Measurements from ENCODE around the gene ECI1. TPM values are rescaled to one million over a fixed set of nuclear protein-coding genes. Genes with fewer than 3 reads are reported as not detected.

Gene ECI1
- total and polyA plus RNA-seq, 2 of the 4 experiments (the other 2 are of a cell fraction) = 20.3 to 30.1 TPM

GRCh38 chr16:2198283-2198682 is 53.1 kb downstream of the ECI1 start:
- H4K5ac ChIP-seq (ENCODE audit: low read depth, low read length) = no peak overlapping the region
- ATAC-seq (ENCODE audit: low read depth) = no peak
- no peaks in the 10 kb centered on the region for H3K9me1 ChIP-seq (ENCODE audit: insufficient read depth, low read length)
- no peak overlapping the region for H3K4ac ChIP-seq (ENCODE audit: low read depth, low read length)
- H3K18ac ChIP-seq (ENCODE audit: low read depth, low read length) = no peak overlapping the region
- H3K9me3 ChIP-seq (ENCODE audit: control insufficient read depth, insufficient read depth, low read length) = no peaks in the 10 kb centered on the region
- H4K8ac ChIP-seq (ENCODE audit: low read depth in 2 of 2, low read length in 2 of 2) = no peak overlapping the region
- H2AK9ac ChIP-seq (replicated peaks; ENCODE audit: low read depth, low read length, poor library complexity) = no peak overlapping the region
- BruUV-seq (replicated peaks) = no TSS peak
- WGBS, 2 experiments (ENCODE audit: extremely low coverage in 2 of 2, insufficient read length in 1 of 2) = no CpG with 5 or more reads among the region's 4 CpGs
- peaks cover 67% of the 10 kb centered on the region for H3K27me3 ChIP-seq (ENCODE audit: control insufficient read depth, insufficient read depth, low read length)
- H3K4me1 ChIP-seq (ENCODE audit: control insufficient read depth, insufficient read depth, low read length) = no peaks in the 10 kb centered on the region
- H2BK5ac ChIP-seq (ENCODE audit: low read depth, low read length, poor library complexity, severe bottlenecking) = no peak overlapping the region
- no peak overlapping the region for H4K91ac ChIP-seq (ENCODE audit: insufficient read depth, low read depth, low read length)
- H4K20me1 ChIP-seq (ENCODE audit: insufficient read depth, low read length) = no peaks in the 10 kb centered on the region; the same call in 1 of the 2 replicates
- H3K36me3 ChIP-seq (ENCODE audit: control insufficient read depth, insufficient read depth, low read length) = no peaks in the 10 kb centered on the region
- ChIA-PET POLR2A (ENCODE audit: unreplicated experiment) (no interaction called here), CTCF (no interaction called here)
- H3K79me1 ChIP-seq (ENCODE audit: low read depth in 1 of 2, low read length in 2 of 2) = no peaks in the 10 kb centered on the region
- no peak overlapping the region for H2BK15ac ChIP-seq (ENCODE audit: low read depth, low read length)
- no peak overlapping the region for H3K9ac ChIP-seq (ENCODE audit: low read depth, low read length)
- TF ChIP-seq FOS (IDR thresholded peaks at IDR 0.05; ENCODE audit: low read depth, low read length) (no peak), MXI1 (IDR thresholded peaks at IDR 0.05; ENCODE audit: borderline replicate concordance, low read depth, low read length) (no peak)
- H2AK5ac ChIP-seq (ENCODE audit: low read depth, low read length) = no peak overlapping the region
- in situ Hi-C loops (cut with MboI; ENCODE audit: low sequenced_read_pairs) (no loop called here), intact Hi-C loops (cut with micrococcal nuclease) (no loop called here), dilution Hi-C loops (cut with HindIII; ENCODE audit: low sequenced_read_pairs, unreplicated experiment) (no loop called here)
- H3K23ac ChIP-seq (ENCODE audit: low read depth, low read length) = peak overlapping the region; percentile 42; the same call in 1 of the 2 replicates
- no peak overlapping the region for H2BK120ac ChIP-seq (ENCODE audit: low read depth, low read length)
- H3K4me3 ChIP-seq (ENCODE audit: insufficient read depth, low read depth, low read length) = no peak overlapping the region
- no peak overlapping the region for H3K4me2 ChIP-seq (ENCODE audit: low read depth, low read length)
- no peak overlapping the region for H3K56ac ChIP-seq (ENCODE audit: extremely low read depth, insufficient read depth, low read length)
- H3K27ac ChIP-seq (ENCODE audit: insufficient read depth, low read length) = no peak overlapping the region
- no peak overlapping the region for H3K14ac ChIP-seq (replicated peaks; ENCODE audit: low read depth, low read length)
- H2BK20ac ChIP-seq (ENCODE audit: low read depth, low read length) = no peak overlapping the region
- DNase-seq = no peak
- no peak overlapping the region for H2AFZ ChIP-seq (replicated peaks; ENCODE audit: low read length, poor library complexity)

Measured in IMR-90 (cell line).